IMR-90 (cell line): ENCODE data around the gene IL4R. TPM values are rescaled to one million over a fixed set of nuclear protein-coding genes. Genes with fewer than 3 reads are reported as not detected.

Experiments used
- ATAC-seq: fragments of 200-7000 bp; cut with Tn5 transposase; 2 replicates; pipeline ENCODE4 v1.9.1; 2020; ENCODE audit warnings: low read depth, mild to moderate bottlenecking, moderate library complexity
- BruUV-seq: library from RNA; stranded (reverse); fragments of 400-500 nt; replicated peaks from 2 replicates; lab custom pipeline; 2021; lab: Mats Ljungman, UMichigan
- CTCF ChIA-PET: fragments of 300-600 bp; formaldehyde crosslinking; extraction: SDS; loops from one replicate; lab custom pipeline; 2021; ENCODE audit warnings: antibody characterized with exemption; lab: Yijun Ruan, JAX
- POLR2A ChIA-PET: fragments of 300-600 bp; sonication (Branson Sonifier 250); formaldehyde crosslinking; loops from one replicate; lab custom pipeline; 2022; ENCODE audit warnings: antibody characterized with exemption; ENCODE audit not compliant: unreplicated experiment; lab: Charles Lee
- DNase-seq: peaks from one replicate; pipeline ENCODE4 v3.0.0; 2013
- H2AFZ ChIP-seq: replicated peaks from 2 replicates; pipeline ENCODE3; 2013; ENCODE audit warnings: low read length, mild to moderate bottlenecking; ENCODE audit not compliant: poor library complexity
- H2AK5ac ChIP-seq: 2 replicates; pipeline ENCODE4 v1.6.1; 2013; ENCODE audit warnings: low read depth, low read length, inconsistent platforms
- H2AK9ac ChIP-seq: replicated peaks from 2 replicates; pipeline ENCODE3; 2013; ENCODE audit warnings: mild to moderate bottlenecking, low read depth, low read length, moderate library complexity; ENCODE audit not compliant: poor library complexity
- H2BK120ac ChIP-seq: 2 replicates; pipeline ENCODE4 v1.6.1; 2013; ENCODE audit warnings: low read depth, low read length, inconsistent platforms
- H2BK15ac ChIP-seq: 3 replicates; pipeline ENCODE4 v1.6.1; 2013; ENCODE audit warnings: low read depth, low read length, inconsistent platforms
- H2BK20ac ChIP-seq: 2 replicates; pipeline ENCODE4 v1.6.1; 2013; ENCODE audit warnings: low read depth, mild to moderate bottlenecking, inconsistent platforms, low read length, moderate library complexity
- H2BK5ac ChIP-seq: 2 replicates; pipeline ENCODE4 v1.6.1; 2013; ENCODE audit warnings: mild to moderate bottlenecking, low read depth, low read length, inconsistent platforms; ENCODE audit not compliant: poor library complexity, severe bottlenecking
- H3K14ac ChIP-seq: replicated peaks from 2 replicates; pipeline ENCODE4 v1.6.1; 2013; ENCODE audit warnings: low read depth, low read length, inconsistent platforms
- H3K18ac ChIP-seq: 2 replicates; pipeline ENCODE4 v1.6.1; 2013; ENCODE audit warnings: low read depth, low read length, control low read depth
- H3K23ac ChIP-seq: 2 replicates; pipeline ENCODE4 v1.6.1; 2013; ENCODE audit warnings: low read depth, low read length, inconsistent platforms
- H3K27ac ChIP-seq: 2 replicates; pipeline ENCODE4 v1.5.1; 2013; ENCODE audit warnings: mild to moderate bottlenecking, control low read depth, low read length; ENCODE audit not compliant: insufficient read depth
- H3K27me3 ChIP-seq: 2 replicates; pipeline ENCODE4 v1.6.1; 2013; ENCODE audit warnings: low read length; ENCODE audit not compliant: control insufficient read depth, insufficient read depth
- H3K36me3 ChIP-seq: 2 replicates; pipeline ENCODE4 v1.6.1; 2013; ENCODE audit warnings: low read length, mixed read lengths; ENCODE audit not compliant: control insufficient read depth, insufficient read depth
- H3K4ac ChIP-seq: 2 replicates; pipeline ENCODE4 v1.6.1; 2013; ENCODE audit warnings: low read depth, low read length, inconsistent platforms
- H3K4me1 ChIP-seq: 2 replicates; pipeline ENCODE4 v1.6.1; 2013; ENCODE audit warnings: low read length, mixed read lengths; ENCODE audit not compliant: control insufficient read depth, insufficient read depth
- H3K4me2 ChIP-seq: 2 replicates; pipeline ENCODE4 v1.6.1; 2013; ENCODE audit warnings: low read depth, mild to moderate bottlenecking, control low read depth, low read length, moderate library complexity
- H3K4me3 ChIP-seq: 2 replicates; pipeline ENCODE4 v1.5.1; 2013; ENCODE audit warnings: low read depth, mild to moderate bottlenecking, control low read depth, low read length, moderate library complexity; ENCODE audit not compliant: insufficient read depth
- H3K56ac ChIP-seq: 2 replicates; pipeline ENCODE4 v1.6.1; 2013; ENCODE audit warnings: low read length, inconsistent platforms; ENCODE audit not compliant: insufficient read depth; ENCODE audit errors: extremely low read depth
- H3K79me1 ChIP-seq, 2 experiments: 2 replicates each; pipeline ENCODE4 v1.6.1; 2013; ENCODE audit warnings: low read length in 2 of 2, inconsistent platforms in 1 of 2, low read depth in 1 of 2
- H3K9ac ChIP-seq: 2 replicates; pipeline ENCODE4 v1.6.1; 2013; ENCODE audit warnings: low read depth, low read length, control low read depth
- H3K9me1 ChIP-seq: 2 replicates; pipeline ENCODE4 v1.6.1; 2013; ENCODE audit warnings: low read length, inconsistent platforms; ENCODE audit not compliant: insufficient read depth
- H3K9me3 ChIP-seq: 2 replicates; pipeline ENCODE4 v1.6.1; 2013; ENCODE audit warnings: low read length; ENCODE audit not compliant: control insufficient read depth, insufficient read depth
- H4K20me1 ChIP-seq: 2 replicates; pipeline ENCODE4 v1.6.1; 2013; ENCODE audit warnings: low read length, inconsistent platforms; ENCODE audit not compliant: insufficient read depth
- H4K5ac ChIP-seq: 2 replicates; pipeline ENCODE4 v1.6.1; 2013; ENCODE audit warnings: mild to moderate bottlenecking, low read depth, low read length, control low read depth
- H4K8ac ChIP-seq, 2 experiments: 2 replicates each; pipeline ENCODE4 v1.6.1; 2013; ENCODE audit warnings: low read depth in 2 of 2, low read length in 2 of 2, control low read depth in 1 of 2, inconsistent platforms in 1 of 2
- H4K91ac ChIP-seq: 2 replicates; pipeline ENCODE4 v1.6.1; 2013; ENCODE audit warnings: low read depth, low read length, inconsistent platforms; ENCODE audit not compliant: insufficient read depth
- CEBPB ChIP-seq: IDR thresholded peaks from 2 replicates; pipeline ENCODE4 v1.6.1; 2012; ENCODE audit warnings: low read depth, low read length, improper control_type of control experiment
- CHD1 ChIP-seq: IDR thresholded peaks from 2 replicates; pipeline ENCODE4 v1.6.1; 2012; ENCODE audit warnings: low read depth, low read length, improper control_type of control experiment
- FOS ChIP-seq: fragments of 150-350 bp; IDR thresholded peaks from 2 replicates; pipeline ENCODE4 v1.6.1; 2016; ENCODE audit warnings: low read depth, low read length
- MAFK ChIP-seq: IDR thresholded peaks from 2 replicates; pipeline ENCODE4 v1.6.1; 2012; ENCODE audit warnings: low read depth, low read length, improper control_type of control experiment
- MAZ ChIP-seq: IDR thresholded peaks from 2 replicates; pipeline ENCODE4 v1.6.1; 2012; ENCODE audit warnings: low read depth, mild to moderate bottlenecking, low read length, improper control_type of control experiment, moderate library complexity, borderline replicate concordance
- MXI1 ChIP-seq: IDR thresholded peaks from 2 replicates; pipeline ENCODE4 v1.6.1; 2012; ENCODE audit warnings: low read depth, mild to moderate bottlenecking, low read length, moderate library complexity, borderline replicate concordance
- NFE2L2 ChIP-seq: fragments of 150-350 bp; IDR thresholded peaks from 2 replicates; pipeline ENCODE4 v1.6.1; 2016; ENCODE audit warnings: low read depth, mild to moderate bottlenecking, low read length
- RAD21 ChIP-seq: IDR thresholded peaks from 2 replicates; pipeline ENCODE4 v1.6.1; 2012; ENCODE audit warnings: low read length, improper control_type of control experiment
- RCOR1 ChIP-seq: IDR thresholded peaks from 2 replicates; pipeline ENCODE4 v1.6.1; 2012; ENCODE audit warnings: mild to moderate bottlenecking, low read length, improper control_type of control experiment; ENCODE audit not compliant: insufficient replicate concordance
- RFX5 ChIP-seq: IDR thresholded peaks from 2 replicates; pipeline ENCODE4 v1.8.0; 2012; ENCODE audit warnings: low read depth, mild to moderate bottlenecking, low read length, moderate library complexity
- WGBS, 2 experiments: methylation state at CpG; one replicate each; pipeline versions ENCODE4 v1.1.5 to v1.1.7; 2013; ENCODE audit warnings: missing lambda C conversion rate in 2 of 2; ENCODE audit not compliant: insufficient read length in 1 of 2; ENCODE audit errors: extremely low coverage in 2 of 2; 5-methylcytosine and 5-hydroxymethylcytosine counted together
- dilution Hi-C: fragments of 300-500 bp; cut with HindIII; formaldehyde crosslinking; loops from one replicate; pipeline ENCODE4 v1.14.3; 2018; ENCODE audit warnings: low sequenced_read_pairs; ENCODE audit not compliant: unreplicated experiment
- in situ Hi-C: fragments of 300-500 bp; cut with MboI; formaldehyde crosslinking; loops from 3 replicates; pipeline ENCODE4 v1.14.3; 2019; ENCODE audit warnings: low sequenced_read_pairs, inconsistent platforms, mixed read lengths
- intact Hi-C: fragments of 100-400 bp; cut with micrococcal nuclease; formaldehyde crosslinking; loops from 2 replicates; pipeline ENCODE4 v1.10.0; 2022
- polyA plus RNA-seq, 3 experiments: library from polyadenylated mRNA; depleted of rRNA; stranded (reverse); fragments of >200 nt; gene quantifications; 2 replicates each; pipeline ENCODE4 v1.2.3, GENCODE V29; 2012; ENCODE audit warnings: low replicate concordance in 1 of 3
- total RNA-seq: library from RNA; depleted of rRNA; stranded (reverse); fragments of >200 nt; gene quantifications from 2 replicates; pipeline ENCODE4 v1.2.3, GENCODE V29; 2012
- TF ChIP-seq, protein P1 (sequence below): conservative IDR thresholded peaks from 2 replicates; pipeline ENCODE4 v1.5.1; 2012; ENCODE audit warnings: mild to moderate bottlenecking, low read depth, low read length, improper control_type of control experiment

IL4R gene
- total and polyA plus RNA-seq, 2 of the 4 experiments (the other 2 are of a cell fraction), result 6.3 to 18.7 TPM

DNA sequence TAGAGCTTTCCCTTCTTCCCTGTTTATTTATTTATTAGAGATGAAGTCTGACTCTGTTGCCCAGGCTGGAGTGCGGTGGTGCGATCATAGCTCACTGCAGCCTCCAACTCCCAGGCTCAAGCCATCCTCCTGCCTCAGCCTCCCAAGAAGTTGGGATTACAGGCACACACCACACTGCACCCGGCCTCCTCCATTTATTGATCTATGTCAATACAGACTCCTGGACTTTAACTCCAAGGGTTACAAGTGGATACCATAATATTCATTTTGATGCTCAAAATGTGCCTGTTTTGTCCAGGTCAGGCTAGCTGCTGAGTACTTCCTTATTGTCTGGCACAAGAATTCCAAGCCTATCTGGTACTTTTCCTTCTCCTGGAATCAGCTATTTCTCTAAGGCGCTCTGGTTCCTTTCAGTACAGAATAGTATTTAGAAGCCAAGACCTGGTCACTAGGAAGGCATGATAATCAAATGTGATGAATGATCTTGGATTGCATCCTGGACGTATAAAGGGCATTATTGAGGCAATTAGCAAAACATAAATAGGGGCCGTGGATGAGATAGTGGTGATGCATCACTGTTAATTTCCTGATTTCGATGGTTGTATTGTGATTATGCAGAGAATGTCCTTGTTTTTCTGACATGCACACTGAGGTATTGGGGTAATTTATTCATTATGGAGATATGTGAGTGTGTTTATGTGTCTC, 21.7 kb downstream of the IL4R start (continued):
- no peak for TF ChIP-seq CEBPB
- no peak for TF ChIP-seq MAFK

DNA sequence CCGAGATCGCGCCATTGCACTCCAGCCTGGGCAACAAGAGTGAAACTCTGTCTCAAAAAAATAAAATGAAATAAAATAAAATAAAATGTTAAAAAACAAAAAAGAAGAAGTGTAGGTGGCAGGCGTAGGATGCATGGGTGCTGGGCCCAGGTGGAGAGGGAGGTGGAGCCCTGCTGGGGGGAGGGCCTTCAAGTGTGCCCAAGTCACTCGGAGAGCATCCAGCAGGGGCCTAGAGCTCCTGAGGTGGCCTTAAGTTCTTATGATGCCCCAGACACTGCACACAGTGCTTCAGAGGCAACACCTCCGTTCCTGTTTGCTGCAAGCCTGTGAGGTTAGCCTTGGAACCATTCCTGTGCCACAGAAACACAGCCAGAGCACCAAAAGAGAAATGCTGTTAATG, 23.2 kb downstream of the IL4R start:
- TF ChIP-seq RFX5, result no peak
- no peak for TF ChIP-seq CHD1
- TF ChIP-seq RCOR1, result no peak
- no peak for TF ChIP-seq NFE2L2
- no peak for TF ChIP-seq MAZ
- TF ChIP-seq, protein P1, sequence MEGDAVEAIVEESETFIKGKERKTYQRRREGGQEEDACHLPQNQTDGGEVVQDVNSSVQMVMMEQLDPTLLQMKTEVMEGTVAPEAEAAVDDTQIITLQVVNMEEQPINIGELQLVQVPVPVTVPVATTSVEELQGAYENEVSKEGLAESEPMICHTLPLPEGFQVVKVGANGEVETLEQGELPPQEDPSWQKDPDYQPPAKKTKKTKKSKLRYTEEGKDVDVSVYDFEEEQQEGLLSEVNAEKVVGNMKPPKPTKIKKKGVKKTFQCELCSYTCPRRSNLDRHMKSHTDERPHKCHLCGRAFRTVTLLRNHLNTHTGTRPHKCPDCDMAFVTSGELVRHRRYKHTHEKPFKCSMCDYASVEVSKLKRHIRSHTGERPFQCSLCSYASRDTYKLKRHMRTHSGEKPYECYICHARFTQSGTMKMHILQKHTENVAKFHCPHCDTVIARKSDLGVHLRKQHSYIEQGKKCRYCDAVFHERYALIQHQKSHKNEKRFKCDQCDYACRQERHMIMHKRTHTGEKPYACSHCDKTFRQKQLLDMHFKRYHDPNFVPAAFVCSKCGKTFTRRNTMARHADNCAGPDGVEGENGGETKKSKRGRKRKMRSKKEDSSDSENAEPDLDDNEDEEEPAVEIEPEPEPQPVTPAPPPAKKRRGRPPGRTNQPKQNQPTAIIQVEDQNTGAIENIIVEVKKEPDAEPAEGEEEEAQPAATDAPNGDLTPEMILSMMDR, result no peak
- TF ChIP-seq CEBPB, result no peak
- no peak for TF ChIP-seq FOS
- no peak for TF ChIP-seq MXI1
- no peak for TF ChIP-seq RAD21
- peaks cover 39% of the 10 kb centered on the region for H3K9me1 ChIP-seq
- H2BK15ac ChIP-seq, result no peak overlapping the region
- no peak overlapping the region for H2BK5ac ChIP-seq
- intact Hi-C loops (no loop called here), dilution Hi-C loops (no loop called here), in situ Hi-C loops (no loop called here)
- DNase-seq, result no peak
- no peak overlapping the region for H2BK20ac ChIP-seq
- peaks cover 63% of the 10 kb centered on the region for H3K36me3 ChIP-seq
- H3K9me3 ChIP-seq, result no peaks in the 10 kb centered on the region
- no peak overlapping the region for H3K4ac ChIP-seq
- no peak overlapping the region for H3K4me3 ChIP-seq
- H4K20me1 ChIP-seq, result peaks cover 16% of the 10 kb centered on the region; the same call in 1 of the 2 replicates
- H2BK120ac ChIP-seq, result peak overlapping the region; percentile 46; the same call in 1 of the 2 replicates
- no peak overlapping the region for H3K4me2 ChIP-seq
- POLR2A ChIA-PET, result no interaction called here
- 0 out of 2 replicates have a peak overlapping the region, but pooled peaks have one; percentile 49 for H2AK5ac ChIP-seq
- peak overlapping the region; percentile 30 for H3K27ac ChIP-seq
- H3K4me1 ChIP-seq, result peaks cover 18% of the 10 kb centered on the region
- no peak overlapping the region for H3K18ac ChIP-seq
- no peak overlapping the region for H2AK9ac ChIP-seq
- no peak overlapping the region for H3K14ac ChIP-seq
- ATAC-seq, result no peak
- H4K8ac ChIP-seq, result peak overlapping the region in 1 of 2 experiments; percentile 52; a peak in 2 of 4 replicates
- H3K27me3 ChIP-seq, result no peaks in the 10 kb centered on the region
- BruUV-seq, result no TSS peak
- H4K5ac ChIP-seq, result peak overlapping the region; percentile 52; the same call in 1 of the 2 replicates
- H2AFZ ChIP-seq, result no peak overlapping the region
- no peak overlapping the region for H3K23ac ChIP-seq
- WGBS, 2 experiments, result 80% methylated on average over 1 of the region's 6 CpGs; no CpG with 5 or more reads in 1 of the 2 experiments
- no peak overlapping the region for H3K56ac ChIP-seq
- H4K91ac ChIP-seq, result peak overlapping the region; percentile 31; the same call in 1 of the 2 replicates
- CTCF ChIA-PET, result no interaction called here
- H3K9ac ChIP-seq, result no peak overlapping the region
- H3K79me1 ChIP-seq, result peaks cover 42 to 89% of the 10 kb centered on the region in 2 experiments
